Measurements from ENCODE around the gene ROBO1. TPM values are rescaled to one million over a fixed set of nuclear protein-coding genes. Genes with fewer than 3 reads are reported as not detected.

ROBO1 gene
- total RNA-seq, 1 experiment from 2014 or later = 35.5 TPM

- no TSS peak for BruUV-seq (replicated peaks)
- Histone ChIP-seq H3K27ac (ENCODE audit: low read length) (no peak overlapping the region), H3K9ac (ENCODE audit: low read length) (no peak overlapping the region), H3K4me1 (ENCODE audit: insufficient read depth, low read length) (no peaks in the 10 kb centered on the region), H3K9me3 (ENCODE audit: low read length) (no peaks in the 10 kb centered on the region), H2AFZ (ENCODE audit: low read length) (no peak overlapping the region), H3K4me2 (ENCODE audit: low read length) (no peak overlapping the region), H3K9me2 (replicated peaks; ENCODE audit: low read length) (no peaks in the 10 kb centered on the region; the same call in 1 of the 2 replicates), H3K27me3 (ENCODE audit: low read length) (no peaks in the 10 kb centered on the region), H3K36me3 (ENCODE audit: low read depth, low read length) (no peaks in the 10 kb centered on the region), H3K4me3 (ENCODE audit: low read length) (no peak overlapping the region), H3K79me2 (ENCODE audit: low read length) (no peaks in the 10 kb centered on the region), H3F3A (ENCODE audit: low read length, unreplicated experiment) (no peaks in the 10 kb centered on the region), H4K20me1 (ENCODE audit: low read length) (no peaks in the 10 kb centered on the region)
- intact Hi-C loops (cut with micrococcal nuclease) = no loop called here
- ATAC-seq = no peak
- DNase-seq = no peak
- TF ChIP-seq EZH2phosphoT487 (IDR thresholded peaks at IDR 0.05; ENCODE audit: borderline replicate concordance, low read length) = no peak
- TF ChIP-seq EZH2 (IDR thresholded peaks at IDR 0.05; ENCODE audit: low read length, unreplicated experiment) = no peak
- no peak for TF ChIP-seq CTCF (conservative IDR thresholded peaks at IDR 0.05; ENCODE audit: low read depth, low read length)
- POLR2A ChIA-PET (ENCODE audit: unreplicated experiment) = no interaction called here
- CTCF ChIA-PET = no interaction called here
Observed at GRCh38 chr3:79285380-79285779, 482.4 kb downstream of the ROBO1 start.

GRCh38 chr3:79284781-79285180, 483.0 kb downstream of the ROBO1 start:
- Histone ChIP-seq H3K36me3 (ENCODE audit: low read depth, low read length) (no peaks in the 10 kb centered on the region), H2AFZ (ENCODE audit: low read length) (no peak overlapping the region), H3K27me3 (ENCODE audit: low read length) (no peaks in the 10 kb centered on the region), H3F3A (ENCODE audit: low read length, unreplicated experiment) (no peaks in the 10 kb centered on the region), H3K27ac (ENCODE audit: low read length) (no peak overlapping the region), H3K79me2 (ENCODE audit: low read length) (no peaks in the 10 kb centered on the region), H4K20me1 (ENCODE audit: low read length) (no peaks in the 10 kb centered on the region), H3K9me3 (ENCODE audit: low read length) (no peaks in the 10 kb centered on the region), H3K4me2 (ENCODE audit: low read length) (no peak overlapping the region), H3K9ac (ENCODE audit: low read length) (no peak overlapping the region), H3K4me1 (ENCODE audit: insufficient read depth, low read length) (no peaks in the 10 kb centered on the region), H3K4me3 (ENCODE audit: low read length) (no peak overlapping the region), H3K9me2 (replicated peaks; ENCODE audit: low read length) (no peaks in the 10 kb centered on the region; the same call in 1 of the 2 replicates)
- peak; percentile 21 for DNase-seq
- ATAC-seq = no peak
- ChIA-PET CTCF (no interaction called here), POLR2A (ENCODE audit: unreplicated experiment) (no interaction called here)
- intact Hi-C loops (cut with micrococcal nuclease) = no loop called here
- TF ChIP-seq CTCF (conservative IDR thresholded peaks at IDR 0.05; ENCODE audit: low read depth, low read length) = no peak
- no TSS peak for BruUV-seq (replicated peaks)

- Histone ChIP-seq H3K27ac (ENCODE audit: low read length) (no peak overlapping the region), H3K4me1 (ENCODE audit: insufficient read depth, low read length) (no peaks in the 10 kb centered on the region), H2AFZ (ENCODE audit: low read length) (no peak overlapping the region), H3K4me2 (ENCODE audit: low read length) (no peak overlapping the region), H3K9ac (ENCODE audit: low read length) (no peak overlapping the region), H4K20me1 (ENCODE audit: low read length) (no peaks in the 10 kb centered on the region), H3F3A (ENCODE audit: low read length, unreplicated experiment) (no peaks in the 10 kb centered on the region), H3K27me3 (ENCODE audit: low read length) (peaks cover 9% of the 10 kb centered on the region; the same call in 1 of the 2 replicates), H3K79me2 (ENCODE audit: low read length) (no peaks in the 10 kb centered on the region), H3K36me3 (ENCODE audit: low read depth, low read length) (no peaks in the 10 kb centered on the region), H3K4me3 (ENCODE audit: low read length) (no peak overlapping the region), H3K9me2 (replicated peaks; ENCODE audit: low read length) (0 out of 2 replicates have a peak, but pooled peaks cover 4% of the 10 kb centered on the region), H3K9me3 (ENCODE audit: low read length) (no peaks in the 10 kb centered on the region)
- BruUV-seq (replicated peaks) = no TSS peak
- CTCF ChIA-PET = no interaction called here
- DNase-seq (no peak), ATAC-seq (no peak)
- intact Hi-C loops (cut with micrococcal nuclease) = no loop called here
- TF ChIP-seq CTCF (conservative IDR thresholded peaks at IDR 0.05; ENCODE audit: low read depth, low read length) (no peak), EZH2 (IDR thresholded peaks at IDR 0.05; ENCODE audit: low read length, unreplicated experiment) (no peak), EZH2phosphoT487 (IDR thresholded peaks at IDR 0.05; ENCODE audit: borderline replicate concordance, low read length) (no peak)
- POLR2A ChIA-PET (ENCODE audit: unreplicated experiment) = no interaction called here
Observed at GRCh38 chr3:79278681-79279080, 489.1 kb downstream of the ROBO1 start.

Measured in PC-3 (cell line).